ENCODE measurements around the gene UBE2E2. TPM values are rescaled to one million over a fixed set of nuclear protein-coding genes. Genes with fewer than 3 reads are reported as not detected.

The UBE2E2 gene
- total RNA-seq, 1 donor: 41.5 TPM

DNA sequence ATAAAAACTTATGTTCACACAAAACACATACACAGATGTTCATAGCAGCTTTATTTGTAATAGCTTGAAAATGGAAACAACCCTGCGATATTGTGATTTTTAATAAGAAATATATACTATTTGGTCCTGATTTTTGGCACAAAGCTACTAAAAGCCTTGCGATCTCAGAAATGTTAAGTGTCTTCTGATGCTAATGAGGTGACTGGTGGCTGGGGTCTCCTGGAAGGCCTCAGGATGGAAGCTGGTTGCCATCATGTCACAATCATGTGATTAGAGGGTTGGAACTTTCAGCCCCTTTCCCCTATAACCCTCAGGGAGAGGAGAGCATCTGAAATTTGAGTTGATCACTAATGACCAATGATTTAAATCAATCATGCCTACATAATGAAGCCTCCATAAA is 324.2 kb downstream of the UBE2E2 start:
- no peak for DNase-seq (ENCODE audit: low read depth)
- TF ChIP-seq, protein P1, sequence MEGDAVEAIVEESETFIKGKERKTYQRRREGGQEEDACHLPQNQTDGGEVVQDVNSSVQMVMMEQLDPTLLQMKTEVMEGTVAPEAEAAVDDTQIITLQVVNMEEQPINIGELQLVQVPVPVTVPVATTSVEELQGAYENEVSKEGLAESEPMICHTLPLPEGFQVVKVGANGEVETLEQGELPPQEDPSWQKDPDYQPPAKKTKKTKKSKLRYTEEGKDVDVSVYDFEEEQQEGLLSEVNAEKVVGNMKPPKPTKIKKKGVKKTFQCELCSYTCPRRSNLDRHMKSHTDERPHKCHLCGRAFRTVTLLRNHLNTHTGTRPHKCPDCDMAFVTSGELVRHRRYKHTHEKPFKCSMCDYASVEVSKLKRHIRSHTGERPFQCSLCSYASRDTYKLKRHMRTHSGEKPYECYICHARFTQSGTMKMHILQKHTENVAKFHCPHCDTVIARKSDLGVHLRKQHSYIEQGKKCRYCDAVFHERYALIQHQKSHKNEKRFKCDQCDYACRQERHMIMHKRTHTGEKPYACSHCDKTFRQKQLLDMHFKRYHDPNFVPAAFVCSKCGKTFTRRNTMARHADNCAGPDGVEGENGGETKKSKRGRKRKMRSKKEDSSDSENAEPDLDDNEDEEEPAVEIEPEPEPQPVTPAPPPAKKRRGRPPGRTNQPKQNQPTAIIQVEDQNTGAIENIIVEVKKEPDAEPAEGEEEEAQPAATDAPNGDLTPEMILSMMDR (IDR thresholded peaks at IDR 0.05; ENCODE audit: insufficient read depth, low read depth, low read length): no peak
- H3K4me3 ChIP-seq (ENCODE audit: low read depth, low read length): no peak overlapping the region

DNA sequence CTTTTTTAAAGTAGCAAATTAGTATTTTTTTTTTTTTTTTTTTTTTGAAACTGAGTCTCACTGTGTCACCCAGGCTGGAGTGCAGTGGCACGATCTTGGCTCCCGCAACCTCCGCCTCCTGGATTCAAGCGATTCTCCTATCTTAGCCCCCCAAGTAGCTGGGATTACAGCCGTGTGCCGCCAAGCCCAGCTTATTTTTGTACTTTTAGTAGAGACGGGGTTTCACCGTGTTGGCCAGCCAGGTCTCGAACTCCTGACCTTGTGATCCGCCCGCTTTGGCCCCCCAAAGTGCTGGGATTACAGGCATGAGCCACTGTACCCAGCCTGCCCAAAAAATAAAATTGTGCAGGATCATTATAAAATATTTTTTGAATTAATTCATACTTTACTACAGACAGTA is 330.5 kb downstream of the UBE2E2 start:
- no peak for DNase-seq (ENCODE audit: low read depth)
- TF ChIP-seq, protein P1 (IDR thresholded peaks at IDR 0.05; ENCODE audit: insufficient read depth, low read depth, low read length): no peak

DNA sequence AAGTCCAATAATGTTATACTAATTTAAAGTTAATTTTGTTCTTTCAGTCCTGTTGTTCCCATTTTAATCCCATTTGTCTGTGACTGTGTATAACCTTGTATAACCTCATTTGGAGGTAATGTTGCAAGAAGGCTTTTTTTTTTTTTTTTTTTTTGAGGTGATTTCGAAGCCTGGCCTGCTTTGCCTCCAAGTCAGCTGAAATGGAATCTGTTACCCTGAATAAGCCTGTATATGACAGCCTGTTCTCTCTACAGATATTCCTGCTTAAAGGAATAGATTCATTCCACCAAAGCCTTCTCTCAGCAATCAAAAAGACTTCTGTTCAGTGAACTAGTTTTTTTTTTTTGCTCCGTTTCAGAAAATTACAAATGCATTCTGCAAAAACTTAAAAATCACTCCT is 330.9 kb downstream of the UBE2E2 start:
- no peak overlapping the region for H3K4me3 ChIP-seq (ENCODE audit: low read depth, low read length)
- TF ChIP-seq, protein P1 (IDR thresholded peaks at IDR 0.05; ENCODE audit: insufficient read depth, low read depth, low read length): no peak
- no peak for DNase-seq (ENCODE audit: low read depth)

More for the DNA sequence above, 330.5 kb downstream of the UBE2E2 start:
- H3K4me3 ChIP-seq (ENCODE audit: low read depth, low read length): no peak overlapping the region

DNA sequence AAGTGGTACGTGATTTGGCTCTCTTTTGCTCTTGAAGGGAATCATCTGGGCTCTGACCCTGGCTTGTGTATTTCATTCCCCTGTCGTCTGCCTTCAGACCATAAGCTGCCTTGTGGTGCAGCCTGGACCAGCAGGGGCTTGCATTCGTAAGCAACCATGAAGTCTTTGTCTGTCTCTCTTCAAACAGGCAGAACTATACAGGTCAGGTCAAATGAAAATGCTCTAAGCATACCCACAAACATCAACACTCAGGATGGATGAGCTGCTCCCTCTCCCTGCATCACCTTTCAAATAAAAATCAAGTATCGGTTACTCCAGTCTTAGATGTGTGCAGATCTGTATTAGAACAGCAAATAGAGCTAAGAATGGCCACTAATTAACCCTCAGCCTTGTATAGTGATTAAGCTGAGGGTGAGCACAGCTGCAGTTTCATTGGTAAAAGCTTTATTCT is 334.0 kb downstream of the UBE2E2 start:
- TF ChIP-seq, protein P1 (IDR thresholded peaks at IDR 0.05; ENCODE audit: insufficient read depth, low read depth, low read length): no peak
- DNase-seq (ENCODE audit: low read depth): no peak
- no peak overlapping the region for H3K4me3 ChIP-seq (ENCODE audit: low read depth, low read length)

DNA sequence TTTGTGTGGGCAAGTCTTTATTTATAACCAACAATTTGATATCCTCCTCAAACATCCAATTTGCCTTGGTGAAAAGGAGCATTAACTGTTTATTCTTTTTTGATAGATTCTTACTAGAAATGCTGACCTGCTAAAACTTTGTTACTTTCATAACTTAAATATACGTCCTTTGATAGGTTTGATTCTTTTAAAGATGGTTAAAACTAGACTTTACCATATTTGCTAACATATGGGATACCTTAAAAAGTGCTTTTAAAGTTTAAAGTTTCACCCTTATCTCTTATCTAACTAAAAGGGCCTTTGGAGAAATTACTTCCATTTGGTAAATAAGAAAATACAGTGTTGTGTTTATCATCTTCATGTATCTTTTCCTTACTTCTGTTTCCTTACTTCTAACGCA is 336.1 kb downstream of the UBE2E2 start:
- TF ChIP-seq, protein P1 (IDR thresholded peaks at IDR 0.05; ENCODE audit: insufficient read depth, low read depth, low read length): no peak

DNA sequence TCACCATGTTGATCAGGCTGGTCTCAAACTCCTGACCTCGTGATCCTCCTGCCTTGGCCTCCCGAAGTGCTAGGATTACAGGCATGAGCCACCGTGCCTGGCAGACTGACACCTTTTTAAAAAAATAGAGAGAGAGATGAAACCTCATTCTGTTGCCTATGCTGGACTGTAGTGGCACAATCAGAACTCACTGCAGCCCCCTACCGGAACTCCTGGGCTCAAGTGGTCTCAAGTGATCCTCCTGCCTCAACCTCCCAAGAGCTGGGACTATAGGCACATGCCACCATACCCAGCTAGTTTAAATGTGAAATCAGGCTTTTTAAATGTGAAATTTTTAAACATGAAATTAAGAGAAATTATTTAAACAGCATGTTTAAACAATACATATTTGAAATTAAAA is 337.5 kb downstream of the UBE2E2 start:
- H3K4me3 ChIP-seq (ENCODE audit: low read depth, low read length): no peak overlapping the region
- no peak for DNase-seq (ENCODE audit: low read depth)
- TF ChIP-seq, protein P1 (IDR thresholded peaks at IDR 0.05; ENCODE audit: insufficient read depth, low read depth, low read length): no peak

More for the DNA sequence above, 336.1 kb downstream of the UBE2E2 start:
- H3K4me3 ChIP-seq (ENCODE audit: low read depth, low read length): no peak overlapping the region
- no peak for DNase-seq (ENCODE audit: low read depth)

DNA sequence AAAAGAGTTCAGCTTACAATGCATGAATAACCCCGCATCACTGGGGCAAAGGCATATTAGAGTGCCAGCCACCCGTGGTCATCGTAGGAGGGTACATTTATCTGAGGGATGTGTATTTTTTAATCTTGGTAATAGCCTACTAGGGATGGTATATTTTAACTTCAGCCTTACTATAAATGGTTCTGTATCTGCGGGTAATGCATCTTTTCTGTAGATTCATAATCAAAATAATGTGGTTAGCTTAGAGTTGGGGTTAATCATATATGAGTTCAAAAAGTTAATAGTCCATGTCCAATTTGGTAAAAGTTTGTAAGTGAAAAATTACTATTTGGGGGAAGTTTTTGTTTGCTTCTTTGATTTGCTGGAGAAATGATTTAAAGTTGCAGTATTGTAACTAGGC is 339.0 kb downstream of the UBE2E2 start:
- no peak for DNase-seq (ENCODE audit: low read depth)
- H3K4me3 ChIP-seq (ENCODE audit: low read depth, low read length): no peak overlapping the region
- TF ChIP-seq, protein P1 (IDR thresholded peaks at IDR 0.05; ENCODE audit: insufficient read depth, low read depth, low read length): no peak

All from fibroblast of villous mesenchyme (primary cell).